ENCODE measurements around the gene CHMP6.

CHMP6 gene

GRCh38 chr17:80995131-80995530 is 3.5 kb downstream of the CHMP6 start:
- no peak for FAIRE-seq

GRCh38 chr17:80996422-80997305 is 5.0 kb downstream of the CHMP6 start:
- FAIRE-seq, result no peak

GRCh38 chr17:80997424-80998117 is 5.9 kb downstream of the CHMP6 start:
- no peak for FAIRE-seq

GRCh38 chr17:80998118-80998747 is 6.6 kb downstream of the CHMP6 start:
- FAIRE-seq, result no peak

- FAIRE-seq, result no peak
Observed at GRCh38 chr17:80998748-80999535, 7.3 kb downstream of the CHMP6 start.

- FAIRE-seq, result no peak
Observed at GRCh38 chr17:80999536-81000333, 8.1 kb downstream of the CHMP6 start.

GRCh38 chr17:81000334-81000630 is 8.6 kb downstream of the CHMP6 start:
- FAIRE-seq, result no peak

- FAIRE-seq, result no peak
Observed at GRCh38 chr17:81000631-81001357, 9.2 kb downstream of the CHMP6 start.

- FAIRE-seq, result no peak
Observed at GRCh38 chr17:81002013-81002384, 10.4 kb downstream of the CHMP6 start.

GRCh38 chr17:81002409-81003361 is 11.0 kb downstream of the CHMP6 start:
- no peak for FAIRE-seq

GRCh38 chr17:81003711-81004475 is 12.3 kb downstream of the CHMP6 start:
- FAIRE-seq, result no peak

GRCh38 chr17:81006891-81007290 is 15.2 kb downstream of the CHMP6 start:
- no peak for FAIRE-seq

- FAIRE-seq, result no peak
Observed at GRCh38 chr17:81008140-81008539, 16.5 kb downstream of the CHMP6 start.

GRCh38 chr17:81009136-81009535 is 17.5 kb downstream of the CHMP6 start:
- FAIRE-seq, result no peak

- no peak for FAIRE-seq
Observed at GRCh38 chr17:81010935-81011334, 19.3 kb downstream of the CHMP6 start.

- FAIRE-seq, result no peak
Observed at GRCh38 chr17:81011951-81012350, 20.3 kb downstream of the CHMP6 start.

GRCh38 chr17:81012574-81013447 is 21.2 kb downstream of the CHMP6 start:
- no peak for FAIRE-seq

GRCh38 chr17:81013642-81014041 is 22.0 kb downstream of the CHMP6 start:
- FAIRE-seq, result no peak
